HepG2 (cell line): ENCODE measurements around the gene ZNF747. TPM values are rescaled to one million over a fixed set of nuclear protein-coding genes. Genes with fewer than 3 reads are reported as not detected.

Source experiments
- ATF3 ChIP-seq: sonication (generic); formaldehyde crosslinking; IDR thresholded peaks from 2 replicates; pipeline ENCODE4 v1.4.0; 2020; ENCODE audit warnings: missing genetic modification reagents
- ATF4 ChIP-seq, 2 experiments: fragments of 450-650 bp in 1 of 2; sonication (generic) in 1 of 2; formaldehyde crosslinking; IDR thresholded peaks; 2 replicates each; pipeline versions ENCODE4 v1.5.0 to v1.8.0; 2020 to 2022; ENCODE audit warnings: mild to moderate bottlenecking in 1 of 2, missing genetic modification reagents in 1 of 2
- BCL3 ChIP-seq: sonication (generic); formaldehyde crosslinking; IDR thresholded peaks from 2 replicates; pipeline ENCODE4 v1.5.1; 2020; ENCODE audit warnings: mild to moderate bottlenecking, missing genetic modification reagents, moderate library complexity
- CENPBD1 ChIP-seq: sonication (generic); formaldehyde crosslinking; IDR thresholded peaks from 2 replicates; pipeline ENCODE4 v1.8.0; 2022; ENCODE audit warnings: missing genetic modification reagents, low read depth, mild to moderate bottlenecking, borderline replicate concordance
- FOXJ3 ChIP-seq: sonication (generic); formaldehyde crosslinking; IDR thresholded peaks from 2 replicates; pipeline ENCODE4 v1.4.0; 2020; ENCODE audit warnings: missing genetic modification reagents, mild to moderate bottlenecking, borderline replicate concordance
- HNRNPK ChIP-seq: fragments of 200-400 bp; formaldehyde crosslinking; IDR thresholded peaks from 2 replicates; pipeline ENCODE4 v1.6.1; 2018; ENCODE audit warnings: low read length, low read depth, moderate library complexity, mild to moderate bottlenecking; ENCODE audit not compliant: poor library complexity, severe bottlenecking
- KIAA2018 ChIP-seq: sonication (generic); formaldehyde crosslinking; IDR thresholded peaks from 2 replicates; pipeline ENCODE4 v1.5.0; 2020; ENCODE audit warnings: mild to moderate bottlenecking, missing genetic modification reagents, borderline replicate concordance
- MEIS1 ChIP-seq: sonication (generic); formaldehyde crosslinking; IDR thresholded peaks from 2 replicates; pipeline ENCODE4 v1.9.0; 2021; ENCODE audit warnings: mild to moderate bottlenecking, missing genetic modification reagents, moderate library complexity, borderline replicate concordance
- RBFOX2 ChIP-seq: fragments of 200-400 bp; formaldehyde crosslinking; IDR thresholded peaks from 2 replicates; pipeline ENCODE4 v1.6.1; 2017; ENCODE audit warnings: low read depth, mild to moderate bottlenecking, low read length
- RBM39 ChIP-seq: fragments of 200-400 bp; formaldehyde crosslinking; IDR thresholded peaks from one replicate; pipeline ENCODE4 v1.6.1; 2018; ENCODE audit warnings: antibody characterized with exemption, mild to moderate bottlenecking, low read depth, low read length; ENCODE audit not compliant: poor library complexity, severe bottlenecking
- RFXAP ChIP-seq: sonication (generic); formaldehyde crosslinking; IDR thresholded peaks from 2 replicates; pipeline ENCODE4 v1.4.0; 2020; ENCODE audit warnings: missing genetic modification reagents, borderline replicate concordance
- SALL1 ChIP-seq: sonication (generic); formaldehyde crosslinking; IDR thresholded peaks from 2 replicates; pipeline ENCODE4 v1.8.0; 2022; ENCODE audit warnings: mild to moderate bottlenecking, missing genetic modification reagents
- ZBTB38 ChIP-seq: sonication (generic); formaldehyde crosslinking; IDR thresholded peaks from 2 replicates; pipeline ENCODE4 v1.5.1; 2020; ENCODE audit warnings: mild to moderate bottlenecking, missing genetic modification reagents
- ZFP36L1 ChIP-seq: sonication (generic); formaldehyde crosslinking; IDR thresholded peaks from 2 replicates; pipeline ENCODE4 v1.8.0; 2022; ENCODE audit warnings: mild to moderate bottlenecking, missing genetic modification reagents, moderate library complexity
- ZNF264 ChIP-seq: sonication (generic); formaldehyde crosslinking; IDR thresholded peaks from 2 replicates; pipeline ENCODE4 v1.4.0; 2020; ENCODE audit warnings: missing genetic modification reagents
- ZNF546 ChIP-seq: sonication (generic); formaldehyde crosslinking; conservative IDR thresholded peaks from 2 replicates; pipeline ENCODE4 v1.8.1; 2023; ENCODE audit warnings: mild to moderate bottlenecking, missing genetic modification reagents
- polyA plus RNA-seq, 8 experiments: library from polyadenylated mRNA; depleted of rRNA in 3 of 8; stranded (reverse) in 7 of 8; unstranded in 1 of 8; fragments of >200 nt; fragmentation: Illumina TruSeq in 4 of 8; extraction: Trizol in 4 of 8; gene quantifications; 2 replicates each; pipeline versions ENCODE4 v1.2.1 to v1.2.3, GENCODE V29; 2011 to 2016; ENCODE audit warnings: low read depth in 4 of 8, missing spikeins in 1 of 8, mixed read lengths in 1 of 8; ENCODE audit not compliant: insufficient read depth in 1 of 8
- total RNA-seq, 5 experiments: library from RNA; depleted of rRNA; stranded (reverse); fragments of >200 nt; fragmentation: Illumina TruSeq; extraction: Trizol; gene quantifications; 2 replicates each; pipeline ENCODE4 v1.2.3, GENCODE V29; 2016; ENCODE audit warnings: low read depth in 1 of 5

Gene ZNF747
- total and polyA plus RNA-seq, 2 of the 13 experiments (the other 11 are each of a cell fraction or from before 2014, with no cell fraction given): 7.2 to 10.2 TPM

GRCh38 chr16:30488764-30489605 is 45.7 kb downstream of the ZNF747 start (continued):
- TF ChIP-seq ZBTB38 (CRISPR knock-in tag) (peak; percentile 47; the same call in 1 of the 2 replicates), HNRNPK (no peak), ATF4 (CRISPR knock-in tag; IDR thresholded peaks at IDR 0.05) (peak in 1 of 2 experiments; percentile 70; a peak in 2 of 4 replicates), CENPBD1 (no peak), ZNF546 (CRISPR knock-in tag) (no peak), MEIS1 (CRISPR knock-in tag) (0 out of 2 replicates have a peak, but pooled peaks have one; percentile 4), SALL1 (CRISPR knock-in tag) (peak; percentile 86), KIAA2018 (CRISPR knock-in tag) (no peak), RBM39 (no peak), ZFP36L1 (no peak), RBFOX2 (no peak), ZNF264 (peak; percentile 86), RFXAP (CRISPR knock-in tag) (0 out of 2 replicates have a peak, but pooled peaks have one; percentile 71), BCL3 (no peak), FOXJ3 (peak; percentile 60; the same call in 1 of the 2 replicates), ATF3 (CRISPR knock-in tag) (no peak)
